VCaP (cell line): ENCODE data around the gene ITPRIPL2.

Experiments
- H3K27ac ChIP-seq: fragments of 450-650 bp; 2 replicates; pipeline ENCODE4 v1.5.1; 2017
- TF ChIP-seq, protein P1 (sequence below): fragments of 450-650 bp; conservative IDR thresholded peaks from 2 replicates; pipeline ENCODE4 v1.5.1; 2017; ENCODE audit warnings: mild to moderate bottlenecking, moderate library complexity

The ITPRIPL2 gene

GRCh38 chr16:19086322-19087199, 27.2 kb upstream of the ITPRIPL2 start:
- TF ChIP-seq, protein P1, sequence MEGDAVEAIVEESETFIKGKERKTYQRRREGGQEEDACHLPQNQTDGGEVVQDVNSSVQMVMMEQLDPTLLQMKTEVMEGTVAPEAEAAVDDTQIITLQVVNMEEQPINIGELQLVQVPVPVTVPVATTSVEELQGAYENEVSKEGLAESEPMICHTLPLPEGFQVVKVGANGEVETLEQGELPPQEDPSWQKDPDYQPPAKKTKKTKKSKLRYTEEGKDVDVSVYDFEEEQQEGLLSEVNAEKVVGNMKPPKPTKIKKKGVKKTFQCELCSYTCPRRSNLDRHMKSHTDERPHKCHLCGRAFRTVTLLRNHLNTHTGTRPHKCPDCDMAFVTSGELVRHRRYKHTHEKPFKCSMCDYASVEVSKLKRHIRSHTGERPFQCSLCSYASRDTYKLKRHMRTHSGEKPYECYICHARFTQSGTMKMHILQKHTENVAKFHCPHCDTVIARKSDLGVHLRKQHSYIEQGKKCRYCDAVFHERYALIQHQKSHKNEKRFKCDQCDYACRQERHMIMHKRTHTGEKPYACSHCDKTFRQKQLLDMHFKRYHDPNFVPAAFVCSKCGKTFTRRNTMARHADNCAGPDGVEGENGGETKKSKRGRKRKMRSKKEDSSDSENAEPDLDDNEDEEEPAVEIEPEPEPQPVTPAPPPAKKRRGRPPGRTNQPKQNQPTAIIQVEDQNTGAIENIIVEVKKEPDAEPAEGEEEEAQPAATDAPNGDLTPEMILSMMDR = peak; percentile 94
- H3K27ac ChIP-seq = peak overlapping the region; percentile 71

- TF ChIP-seq, protein P1 = no peak
- no peak overlapping the region for H3K27ac ChIP-seq
Measured at GRCh38 chr16:19088341-19088916, 25.3 kb upstream of the ITPRIPL2 start.

GRCh38 chr16:19089410-19089955, 24.3 kb upstream of the ITPRIPL2 start:
- H3K27ac ChIP-seq = no peak overlapping the region
- TF ChIP-seq, protein P1 = no peak

DNA sequence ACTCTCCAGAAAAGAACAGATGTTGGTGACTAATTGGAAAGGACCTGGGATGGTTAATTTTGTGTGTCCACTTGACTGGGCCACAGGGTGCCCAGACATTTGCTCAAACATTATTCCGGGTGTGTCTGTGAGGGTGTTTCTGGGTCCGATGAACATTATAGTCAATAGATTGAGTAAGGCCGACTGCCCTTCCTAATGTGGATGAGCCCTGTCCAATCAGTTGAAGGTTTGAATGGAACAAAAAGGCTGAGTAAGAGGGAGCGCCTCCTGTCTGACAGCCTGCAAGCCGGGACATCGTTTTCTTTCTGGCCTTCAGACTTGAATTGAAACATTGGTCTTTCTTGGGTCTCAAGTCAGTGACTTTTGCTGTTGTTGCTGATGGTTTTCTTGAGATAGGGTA, 22.8 kb upstream of the ITPRIPL2 start:
- TF ChIP-seq, protein P1 = no peak

DNA sequence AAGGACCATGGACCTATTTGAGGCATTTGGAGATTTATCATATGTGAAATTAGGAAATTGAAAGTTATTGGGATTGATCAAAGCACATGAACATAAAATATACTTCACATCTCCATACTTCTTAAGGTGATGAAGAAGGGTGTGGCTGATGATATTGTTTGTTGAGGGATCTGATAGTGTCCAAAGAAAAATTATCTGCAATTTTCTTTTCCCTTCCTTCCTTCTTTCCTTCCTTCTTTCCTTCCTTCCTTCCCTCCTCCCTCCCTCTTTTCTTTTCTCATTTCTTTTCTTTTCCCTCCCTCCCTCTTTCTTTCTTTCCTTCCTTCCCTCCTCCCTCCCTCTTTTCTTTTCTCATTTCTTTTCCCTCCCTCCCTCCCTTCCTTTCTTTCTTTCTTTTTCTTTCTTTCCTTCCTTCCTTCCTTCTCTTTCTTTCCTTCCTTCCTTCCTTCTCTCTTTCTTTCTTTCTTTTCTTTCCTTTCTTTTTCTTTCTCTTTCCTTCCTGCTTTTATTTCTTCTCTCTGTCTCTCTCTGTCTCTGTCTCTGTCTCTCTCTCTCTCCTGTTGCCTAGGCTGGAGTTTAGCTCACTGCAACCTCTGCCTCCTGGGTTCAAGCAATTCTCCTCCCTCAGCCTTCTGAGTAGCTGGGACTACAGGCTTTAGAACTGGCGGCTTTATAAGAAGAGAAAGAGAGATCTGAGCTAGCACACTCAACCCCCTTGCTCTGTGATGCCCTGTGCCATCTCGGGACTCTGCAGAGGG, 20.9 kb upstream of the ITPRIPL2 start:
- H3K27ac ChIP-seq = no peak overlapping the region
- TF ChIP-seq, protein P1 = no peak

More for the DNA sequence above, 22.8 kb upstream of the ITPRIPL2 start:
- no peak overlapping the region for H3K27ac ChIP-seq

- no peak overlapping the region for H3K27ac ChIP-seq
- TF ChIP-seq, protein P1 = no peak
Measured at GRCh38 chr16:19093631-19094541, 19.9 kb upstream of the ITPRIPL2 start.
